ENCODE results near the gene SCARB2.

GRCh38 chr4:76195326-76195725, 18.3 kb downstream of the SCARB2 start:
- TF ChIP-seq EZH2 (IDR thresholded peaks at IDR 0.05; ENCODE audit: borderline replicate concordance, low read depth, low read length, severe bottlenecking): no peak
- TF ChIP-seq CTCF (IDR thresholded peaks at IDR 0.05; ENCODE audit: borderline replicate concordance, extremely low read depth, low read length, poor library complexity, severe bottlenecking): no peak
